ENCODE results near the gene GJB4.
"Not testable (repeated sequence)": the region's sequence is repeated elsewhere in the genome, so short reads cannot be mapped to it uniquely, and the experiment has no call there.

GJB4 gene

GRCh38 chr1:34746785-34747637 is 12.5 kb upstream of the GJB4 start:
- no peak for DNase-seq (ENCODE audit: low spot score)

- DNase-seq (ENCODE audit: low spot score) = no peak
Measured at GRCh38 chr1:34747638-34747941, 11.9 kb upstream of the GJB4 start.

- no peak for DNase-seq (ENCODE audit: low spot score)
Measured at GRCh38 chr1:34749992-34750391, 9.5 kb upstream of the GJB4 start.

GRCh38 chr1:34750610-34751009 is 8.9 kb upstream of the GJB4 start:
- DNase-seq (ENCODE audit: low spot score) = no peak

- DNase-seq (ENCODE audit: low spot score) = no peak
Measured at GRCh38 chr1:34753163-34753562, 6.4 kb upstream of the GJB4 start.

- no peak for DNase-seq (ENCODE audit: low spot score)
Measured at GRCh38 chr1:34754964-34755637, 4.4 kb upstream of the GJB4 start, which contains the start of gene GJB5. Gene GJB5, plus strand, starts transcription at chr1:34755047. Its CDS starts 2,284 bp downstream, at chr1:34757331.

- DNase-seq (ENCODE audit: low spot score) = no peak
Measured at GRCh38 chr1:34755961-34756360, 3.6 kb upstream of the GJB4 start.

GRCh38 chr1:34757386-34757785 is 2.2 kb upstream of the GJB4 start:
- DNase-seq (ENCODE audit: low spot score) = no peak

GRCh38 chr1:34758751-34759150 is 789 bp upstream of the GJB4 start:
- DNase-seq (ENCODE audit: low spot score) = no peak

GRCh38 chr1:34761176-34761761 is 1.7 kb downstream of the GJB4 start:
- DNase-seq (ENCODE audit: low spot score) = no peak

- DNase-seq (ENCODE audit: low spot score) = no peak
Measured at GRCh38 chr1:34761776-34762307, 2.3 kb downstream of the GJB4 start.

GRCh38 chr1:34762474-34763141 is 3.1 kb downstream of the GJB4 start:
- DNase-seq (ENCODE audit: low spot score) = no peak

GRCh38 chr1:34763142-34763781 is 3.7 kb downstream of the GJB4 start:
- no peak for DNase-seq (ENCODE audit: low spot score)

GRCh38 chr1:34768856-34769255 is 9.3 kb downstream of the GJB4 start:
- no peak for DNase-seq (ENCODE audit: low spot score)

GRCh38 chr1:34770891-34771504 is 11.5 kb downstream of the GJB4 start:
- no peak for DNase-seq (ENCODE audit: low spot score)

- no peak for DNase-seq (ENCODE audit: low spot score)
Measured at GRCh38 chr1:34771573-34772371, 12.2 kb downstream of the GJB4 start.

- DNase-seq (ENCODE audit: low spot score) = not testable (repeated sequence)
Measured at GRCh38 chr1:34773114-34773513, 13.6 kb downstream of the GJB4 start.

GRCh38 chr1:34774957-34775356 is 15.4 kb downstream of the GJB4 start:
- DNase-seq (ENCODE audit: low spot score) = no peak

- no peak for DNase-seq (ENCODE audit: low spot score)
Measured at GRCh38 chr1:34776911-34777310, 17.4 kb downstream of the GJB4 start.

- no peak for DNase-seq (ENCODE audit: low spot score)
Measured at GRCh38 chr1:34777519-34778321, 18.2 kb downstream of the GJB4 start.

All from ecto neural progenitor cell (in vitro differentiated cells).